ENCODE data around the gene MACROD2.

GRCh38 chr20:15439551-15439950, 1444.2 kb downstream of the MACROD2 start:
- TF ChIP-seq CTCF (IDR thresholded peaks at IDR 0.05) (no peak), POLR2A (IDR thresholded peaks at IDR 0.05) (no peak)

Data from uterus (tissue), 2 donors.